Breast epithelium (tissue), 3 donors: ENCODE data around the gene IRX4.

Experiments
- POLR2A ChIP-seq: fragments of 450-650 bp; IDR thresholded peaks from one replicate; pipeline ENCODE4 v1.6.1; 2016; ENCODE audit warnings: antibody characterized with exemption, mild to moderate bottlenecking, moderate library complexity
- POLR2AphosphoS5 ChIP-seq, 3 donors: sonication (generic); formaldehyde crosslinking; IDR thresholded peaks; one replicate each; pipeline ENCODE4 v1.6.1; 2017; ENCODE audit warnings: antibody characterized with exemption in 3 of 3
- TF ChIP-seq, protein P1 (sequence below), 3 donors: fragments of 450-650 bp; IDR thresholded peaks; one replicate each; pipeline ENCODE4 v1.5.1; 2016 to 2017; ENCODE audit warnings: antibody characterized with exemption in 3 of 3, mild to moderate bottlenecking in 3 of 3, moderate library complexity in 3 of 3

DNA sequence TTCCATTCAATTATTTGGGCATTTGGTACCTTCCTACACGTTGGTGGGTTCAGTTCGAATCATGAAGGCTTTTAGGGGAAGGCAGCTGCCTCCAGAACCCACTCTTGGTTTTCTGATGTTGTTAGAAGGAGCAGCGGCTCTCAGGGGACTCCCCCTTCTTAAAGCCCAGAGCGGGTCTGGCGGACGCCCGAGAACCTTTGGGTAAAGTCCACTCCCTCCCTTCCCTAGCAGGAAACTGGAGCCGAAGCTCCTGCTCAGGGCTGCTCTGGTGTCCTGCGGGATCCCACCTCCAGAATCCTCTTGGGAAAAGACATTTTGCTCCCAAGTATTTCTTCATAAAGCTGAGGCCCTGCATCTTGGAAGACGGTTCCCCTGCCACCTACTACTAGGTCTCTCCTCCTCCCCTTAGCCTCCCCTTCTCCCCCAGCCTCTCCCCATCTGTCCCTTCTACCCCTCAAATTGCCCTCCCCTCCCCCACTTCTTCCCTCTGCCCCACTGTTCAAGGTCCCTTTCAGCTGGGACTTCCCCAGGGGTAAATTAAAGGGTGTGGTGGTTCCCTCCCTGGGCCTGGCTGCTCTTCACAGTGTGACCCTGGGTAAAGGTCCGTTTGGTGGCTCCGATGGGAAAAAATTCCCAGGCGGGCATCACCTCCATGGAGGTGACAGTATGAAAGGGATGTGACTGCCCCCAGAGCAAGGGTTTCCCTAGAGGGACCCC is 9.3 kb downstream of the IRX4 start:
- TF ChIP-seq POLR2AphosphoS5 (IDR thresholded peaks at IDR 0.05) (no peak), POLR2A (no peak)
- TF ChIP-seq, protein P1, sequence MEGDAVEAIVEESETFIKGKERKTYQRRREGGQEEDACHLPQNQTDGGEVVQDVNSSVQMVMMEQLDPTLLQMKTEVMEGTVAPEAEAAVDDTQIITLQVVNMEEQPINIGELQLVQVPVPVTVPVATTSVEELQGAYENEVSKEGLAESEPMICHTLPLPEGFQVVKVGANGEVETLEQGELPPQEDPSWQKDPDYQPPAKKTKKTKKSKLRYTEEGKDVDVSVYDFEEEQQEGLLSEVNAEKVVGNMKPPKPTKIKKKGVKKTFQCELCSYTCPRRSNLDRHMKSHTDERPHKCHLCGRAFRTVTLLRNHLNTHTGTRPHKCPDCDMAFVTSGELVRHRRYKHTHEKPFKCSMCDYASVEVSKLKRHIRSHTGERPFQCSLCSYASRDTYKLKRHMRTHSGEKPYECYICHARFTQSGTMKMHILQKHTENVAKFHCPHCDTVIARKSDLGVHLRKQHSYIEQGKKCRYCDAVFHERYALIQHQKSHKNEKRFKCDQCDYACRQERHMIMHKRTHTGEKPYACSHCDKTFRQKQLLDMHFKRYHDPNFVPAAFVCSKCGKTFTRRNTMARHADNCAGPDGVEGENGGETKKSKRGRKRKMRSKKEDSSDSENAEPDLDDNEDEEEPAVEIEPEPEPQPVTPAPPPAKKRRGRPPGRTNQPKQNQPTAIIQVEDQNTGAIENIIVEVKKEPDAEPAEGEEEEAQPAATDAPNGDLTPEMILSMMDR (IDR thresholded peaks at IDR 0.05): no peak
